Bronchial epithelial cell (primary cell): ENCODE data around the gene COX11. TPM values are rescaled to one million over a fixed set of nuclear protein-coding genes. Genes with fewer than 3 reads are reported as not detected.

Experiments used
- DNase-seq: peaks from one replicate; pipeline ENCODE4 v3.0.0-alpha.2; 2010; ENCODE audit warnings: low read depth
- FAIRE-seq: peaks from 2 replicates; lab custom pipeline; 2011; peaks lifted over from hg19 to GRCh38; lab: Jason Lieb, UNC
- H3K27me3 ChIP-seq: 2 replicates; pipeline ENCODE4 v1.5.1; 2011; ENCODE audit warnings: low read length; ENCODE audit not compliant: control insufficient read depth, insufficient read depth
- H3K36me3 ChIP-seq: 2 replicates; pipeline ENCODE4 v1.5.1; 2011; ENCODE audit warnings: low read length; ENCODE audit not compliant: control insufficient read depth, insufficient read depth
- H3K4me3 ChIP-seq: 2 replicates; pipeline ENCODE4 v1.5.1; 2011; ENCODE audit warnings: mild to moderate bottlenecking, low read depth, low read length, control low read depth
- CTCF ChIP-seq: IDR thresholded peaks from 2 replicates; pipeline ENCODE4 v1.5.1; 2011; ENCODE audit warnings: mild to moderate bottlenecking, moderate library complexity, low read length, control low read depth, inconsistent platforms; ENCODE audit not compliant: insufficient read depth, severe bottlenecking
- total RNA-seq: library from RNA; depleted of rRNA; stranded (reverse); fragments of >200 nt; gene quantifications from 2 replicates; pipeline ENCODE4 v1.2.1, GENCODE V29; 2014

The COX11 gene
- total RNA-seq, 1 donor from 2014 or later: 38.7 TPM

DNA sequence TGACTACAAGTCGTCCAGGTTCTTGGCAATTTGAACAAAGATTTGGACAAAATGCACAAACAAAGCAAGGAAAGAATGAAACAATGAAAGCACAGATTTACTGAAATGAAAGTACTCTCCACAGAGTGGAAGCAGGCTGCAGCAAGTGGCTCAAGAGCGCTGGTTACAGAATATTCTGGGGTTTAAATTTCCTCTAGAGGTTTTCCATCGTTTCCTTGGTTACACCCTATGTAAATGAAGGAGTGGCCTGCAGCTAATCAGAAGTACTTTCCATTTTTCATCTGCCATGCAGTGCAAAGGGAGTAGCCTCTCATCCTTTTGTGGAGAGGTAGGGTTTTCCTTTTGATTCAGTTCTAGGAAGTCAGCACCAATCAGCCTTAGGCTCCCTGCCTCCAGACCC lies 11.9 kb upstream of the COX11 start:
- DNase-seq: no peak
- TF ChIP-seq CTCF: no peak
- FAIRE-seq: no peak
- Histone ChIP-seq H3K4me3 (no peak overlapping the region), H3K27me3 (no peaks in the 10 kb centered on the region), H3K36me3 (no peaks in the 10 kb centered on the region)

GRCh38 chr17:54979657-54980056 lies 11.2 kb upstream of the COX11 start:
- Histone ChIP-seq H3K36me3 (no peaks in the 10 kb centered on the region), H3K27me3 (no peaks in the 10 kb centered on the region), H3K4me3 (no peak overlapping the region)
- DNase-seq (no peak), FAIRE-seq (no peak)
- TF ChIP-seq CTCF: no peak

GRCh38 chr17:54977744-54978143 lies 9.3 kb upstream of the COX11 start:
- no peak for DNase-seq
- TF ChIP-seq CTCF: no peak
- H3K36me3 ChIP-seq: no peaks in the 10 kb centered on the region
- FAIRE-seq: no peak
- no peaks in the 10 kb centered on the region for H3K27me3 ChIP-seq
- H3K4me3 ChIP-seq: no peak overlapping the region

DNA sequence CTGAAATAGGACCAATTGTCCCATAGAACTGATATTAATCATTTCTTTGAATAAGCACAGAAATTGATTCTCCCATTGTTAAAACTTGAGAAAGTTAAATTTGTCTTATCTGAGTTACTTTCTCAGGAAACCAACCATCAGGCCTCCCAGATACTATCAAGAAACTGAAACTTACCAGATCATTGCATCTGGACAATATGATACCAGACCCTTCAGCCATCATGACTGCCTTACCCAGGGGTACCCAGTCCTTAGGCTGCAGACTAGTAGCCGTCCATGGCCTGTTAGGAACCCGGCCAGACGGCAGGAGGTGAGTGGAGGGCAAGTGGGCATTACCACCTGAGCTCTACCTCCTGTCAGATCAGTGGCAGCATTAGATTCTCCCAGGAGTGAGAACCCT lies 7.9 kb upstream of the COX11 start:
- no peak for TF ChIP-seq CTCF
- H3K36me3 ChIP-seq: no peaks in the 10 kb centered on the region
- no peak for DNase-seq
- FAIRE-seq: no peak
- no peak overlapping the region for H3K4me3 ChIP-seq
- no peaks in the 10 kb centered on the region for H3K27me3 ChIP-seq

DNA sequence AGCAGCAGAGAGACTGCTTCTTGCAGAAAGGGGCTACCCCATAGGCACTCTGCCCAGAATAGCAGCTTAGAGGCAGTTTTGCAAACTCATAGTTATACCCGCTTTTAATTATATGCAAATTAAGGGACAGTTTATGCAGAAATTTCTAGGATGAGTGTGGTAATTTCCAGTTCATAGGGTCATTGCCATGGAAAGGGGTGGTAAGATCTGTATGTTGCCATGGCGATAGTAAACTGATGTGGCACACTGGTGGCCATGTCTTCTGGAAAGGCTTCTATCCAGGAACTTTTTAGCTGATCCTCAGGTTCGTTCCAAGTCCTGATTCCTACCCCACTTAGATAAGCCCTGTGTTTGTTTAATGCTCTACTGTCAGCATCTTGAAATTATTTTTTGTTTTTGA lies 6.3 kb upstream of the COX11 start:
- H3K4me3 ChIP-seq: no peak overlapping the region
- FAIRE-seq (no peak), DNase-seq (no peak)
- TF ChIP-seq CTCF: no peak
- H3K36me3 ChIP-seq: no peaks in the 10 kb centered on the region
- H3K27me3 ChIP-seq: no peaks in the 10 kb centered on the region

DNA sequence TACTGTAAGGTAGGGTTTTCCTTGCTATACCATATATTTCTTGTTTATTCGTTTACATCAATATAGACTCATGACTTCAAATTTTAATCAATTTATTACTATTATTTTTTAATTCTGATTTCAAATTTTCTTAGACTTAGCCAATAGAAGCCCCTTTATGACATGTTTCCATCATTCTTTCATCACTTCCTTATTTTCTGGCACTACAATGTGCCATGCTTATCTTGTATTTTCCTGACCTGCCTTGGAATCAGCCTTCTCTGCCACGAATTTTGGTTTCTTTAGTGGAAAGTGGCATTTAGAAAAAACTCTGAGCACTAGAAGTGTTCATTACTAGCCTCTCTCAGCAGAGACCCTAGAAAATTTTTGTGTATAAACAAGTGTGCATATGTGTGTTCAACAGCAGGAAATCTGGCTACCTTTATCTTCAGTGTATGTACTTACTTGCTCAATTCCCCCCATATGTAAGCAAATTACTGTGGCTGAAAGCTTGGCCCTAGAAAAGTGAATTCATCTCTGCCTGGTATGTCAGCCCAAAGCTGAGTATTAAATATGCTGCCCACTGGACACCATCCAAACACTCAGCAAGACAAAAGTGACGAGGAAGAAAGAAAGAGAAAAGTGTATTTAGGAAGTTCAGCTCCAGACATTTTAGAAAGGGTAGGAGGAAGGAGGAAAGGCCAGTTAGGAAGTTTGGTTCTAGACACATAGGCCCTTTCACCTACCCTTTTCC lies 4.1 kb upstream of the COX11 start:
- FAIRE-seq (no peak), DNase-seq (no peak)
- Histone ChIP-seq H3K27me3 (no peaks in the 10 kb centered on the region), H3K36me3 (no peaks in the 10 kb centered on the region), H3K4me3 (no peak overlapping the region)
- TF ChIP-seq CTCF: no peak
